Progenitor cell of endocrine pancreas (in vitro differentiated cells): ENCODE data around the gene SSX5. TPM values are rescaled to one million over a fixed set of nuclear protein-coding genes. Genes with fewer than 3 reads are reported as not detected.
"Not testable (repeated sequence)": the region's sequence is repeated elsewhere in the genome, so short reads cannot be mapped to it uniquely, and the experiment has no call there.

Source experiments
- DNase-seq: peaks from one replicate; pipeline ENCODE4 v3.0.0; 2021; ENCODE audit warnings: low spot score; ENCODE audit not compliant: unreplicated experiment
- H3K27ac Mint-ChIP-seq: 2 replicates; pipeline ENCODE4 v1.8.0; 2021; ENCODE audit warnings: mild to moderate bottlenecking, moderate library complexity, mixed read lengths
- H3K27me3 Mint-ChIP-seq: 2 replicates; pipeline ENCODE4 v1.8.0; 2021; ENCODE audit warnings: mixed read lengths
- H3K36me3 Mint-ChIP-seq: 2 replicates; pipeline ENCODE4 v1.8.0; 2022; ENCODE audit warnings: mixed read lengths; ENCODE audit not compliant: insufficient read depth
- H3K4me1 Mint-ChIP-seq: 2 replicates; pipeline ENCODE4 v1.8.0; 2021; ENCODE audit warnings: low read depth, mixed read lengths
- H3K4me3 Mint-ChIP-seq: 2 replicates; pipeline ENCODE4 v1.8.0; 2021; ENCODE audit warnings: low read depth, mild to moderate bottlenecking, moderate library complexity, mixed read lengths
- H3K9me3 Mint-ChIP-seq: 2 replicates; pipeline ENCODE4 v1.8.0; 2021; ENCODE audit warnings: low read depth, mixed read lengths
- CTCF ChIP-seq: fragments of 200-600 bp; sonication (generic); IDR thresholded peaks from one replicate; pipeline ENCODE4 v1.5.0; 2021; ENCODE audit warnings: antibody characterized with exemption, mild to moderate bottlenecking; ENCODE audit not compliant: unreplicated experiment
- long read RNA-seq: library from polyadenylated mRNA; unstranded; transcript quantifications from one replicate; pipeline ENCODE4 v2.0.0, GENCODE V29; 2020
- total RNA-seq: library from RNA; stranded (reverse); gene quantifications from 2 replicates; pipeline ENCODE4 v1.2.1, GENCODE V29; 2021

The SSX5 gene
- not detected in 2 replicates for total RNA-seq
- long read RNA-seq, result 0 reads

DNA sequence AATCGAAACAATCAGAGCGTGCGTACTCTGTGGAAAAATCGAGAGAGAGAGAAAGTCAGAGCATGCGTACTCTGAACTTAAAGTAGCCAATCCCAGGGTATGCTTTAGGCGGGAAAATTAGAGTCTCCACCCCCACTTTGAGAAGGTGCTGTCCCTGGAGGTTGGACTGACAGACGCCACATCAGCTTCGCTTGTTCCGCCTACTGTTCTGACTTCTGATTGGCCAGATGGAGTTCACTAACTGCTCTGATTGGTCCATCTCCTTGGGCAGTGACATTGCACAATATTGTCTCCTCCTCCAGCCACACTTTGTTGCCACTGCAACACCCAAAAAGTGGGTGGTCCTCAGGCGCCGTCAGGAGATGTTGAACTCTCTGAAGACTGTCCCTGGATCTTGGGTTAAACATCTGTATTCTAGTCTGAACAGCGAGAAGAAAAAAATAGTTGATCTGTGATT, at the start of gene SSX5:
SSX5 (minus strand) TSS at position 51 of the 457 bp plus-strand sequence. CDS start 1,437 bp downstream, outside the sequence.
- Mint-ChIP-seq H3K27ac (no peak within 1 kb of the TSS), H3K4me1 (no peaks in the 10 kb centered on the region), H3K27me3 (no peaks in the 10 kb centered on the region), H3K36me3 (no peaks in the 10 kb centered on the region), H3K4me3 (no peak within 1 kb of the TSS), H3K9me3 (peaks cover 7% of the 10 kb centered on the region)
- DNase-seq, result no peak
- TF ChIP-seq CTCF, result no peak

DNA sequence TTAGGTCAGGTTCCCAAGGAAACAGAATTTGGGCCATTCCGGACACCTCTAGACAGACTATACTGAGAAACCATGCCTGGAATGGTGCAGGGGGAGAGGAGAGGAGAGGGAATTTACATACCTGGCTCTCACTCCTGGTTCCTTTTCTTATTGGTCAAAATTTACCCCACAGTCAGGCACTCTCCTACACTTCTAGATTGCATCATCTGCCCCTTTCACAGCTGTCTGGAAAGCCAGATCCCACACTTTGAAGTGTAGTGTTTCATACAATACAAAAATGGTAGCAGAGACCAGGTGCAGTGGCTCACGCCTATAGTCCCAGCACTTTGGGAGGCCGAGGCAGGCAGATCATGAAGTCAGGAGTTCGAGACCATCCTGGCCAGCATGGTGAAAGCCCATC, 27.6 kb upstream of the SSX5 start:
- not testable (repeated sequence) for H3K36me3 Mint-ChIP-seq, H3K27ac Mint-ChIP-seq, H3K9me3 Mint-ChIP-seq, H3K4me1 Mint-ChIP-seq, H3K4me3 Mint-ChIP-seq, H3K27me3 Mint-ChIP-seq, DNase-seq

GRCh38 chrX:48214341-48214740, 17.7 kb upstream of the SSX5 start:
- not testable (repeated sequence) for H3K4me3 Mint-ChIP-seq, DNase-seq, H3K27me3 Mint-ChIP-seq, H3K4me1 Mint-ChIP-seq, H3K36me3 Mint-ChIP-seq, H3K27ac Mint-ChIP-seq
- H3K9me3 Mint-ChIP-seq, result peaks cover 24% of the 10 kb centered on the region

DNA sequence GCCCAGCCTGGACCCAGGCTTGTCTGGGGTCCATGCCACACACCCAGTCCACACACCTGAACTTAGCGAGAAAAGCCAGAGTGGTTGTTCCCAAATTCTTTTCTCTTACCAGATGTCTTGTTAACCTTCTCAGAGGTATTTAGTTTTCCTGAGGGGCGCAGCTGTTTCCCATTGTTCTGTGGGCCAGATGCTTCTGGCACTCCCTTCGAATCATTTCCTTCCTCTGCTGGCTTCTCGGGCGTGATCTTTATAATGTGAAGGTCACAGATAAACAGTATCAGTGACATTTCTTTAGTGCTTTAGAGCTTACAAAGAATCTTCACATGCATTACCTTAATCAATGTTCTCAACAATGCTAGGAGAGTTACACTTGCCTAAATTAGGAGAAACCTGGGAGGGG, 6.6 kb downstream of the SSX5 start:
- DNase-seq, H3K27ac Mint-ChIP-seq, H3K4me3 Mint-ChIP-seq, H3K4me1 Mint-ChIP-seq, H3K27me3 Mint-ChIP-seq, H3K36me3 Mint-ChIP-seq: not testable (repeated sequence)
- peaks cover 20% of the 10 kb centered on the region for H3K9me3 Mint-ChIP-seq

- peaks cover 12% of the 10 kb centered on the region for H3K9me3 Mint-ChIP-seq
- not testable (repeated sequence) for H3K4me3 Mint-ChIP-seq, H3K4me1 Mint-ChIP-seq, DNase-seq, H3K27ac Mint-ChIP-seq, H3K36me3 Mint-ChIP-seq, H3K27me3 Mint-ChIP-seq
These were observed 14.7 kb downstream of the SSX5 start for GRCh38 chrX:48181882-48182281.

- no peak for TF ChIP-seq CTCF
These were observed 15.8 kb downstream of the SSX5 start for GRCh38 chrX:48180811-48181210.

DNA sequence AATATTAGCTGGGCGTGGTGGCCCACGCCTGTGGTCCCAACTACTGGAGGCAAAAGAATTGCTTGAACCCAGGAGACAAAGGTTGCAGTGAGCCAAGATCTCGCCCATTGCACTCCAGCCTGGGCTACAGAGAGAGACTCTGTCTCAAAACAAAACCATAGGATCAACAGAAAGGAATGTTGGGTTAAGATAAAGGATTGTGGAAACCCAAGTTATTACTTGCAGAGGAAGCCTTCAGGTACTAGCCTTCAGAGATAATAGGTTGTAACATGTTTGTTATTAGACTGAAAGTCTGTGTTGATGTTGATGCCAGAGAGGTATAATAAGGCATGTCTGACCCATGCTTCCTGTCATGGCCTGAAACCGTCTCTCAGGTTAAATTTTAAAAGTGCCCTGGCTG, 16.9 kb downstream of the SSX5 start:
- no peak for DNase-seq
- no peak for TF ChIP-seq CTCF
- H3K36me3 Mint-ChIP-seq, result no peaks in the 10 kb centered on the region
- H3K4me3 Mint-ChIP-seq, result no peak overlapping the region
- H3K27ac Mint-ChIP-seq, result no peak overlapping the region
- H3K9me3 Mint-ChIP-seq, result no peaks in the 10 kb centered on the region
- H3K27me3 Mint-ChIP-seq, result no peaks in the 10 kb centered on the region
- no peaks in the 10 kb centered on the region for H3K4me1 Mint-ChIP-seq

More at GRCh38 chrX:48180811-48181210, 15.8 kb downstream of the SSX5 start:
- no peaks in the 10 kb centered on the region for H3K36me3 Mint-ChIP-seq
- peaks cover 4% of the 10 kb centered on the region for H3K9me3 Mint-ChIP-seq
- no peak overlapping the region for H3K4me3 Mint-ChIP-seq
- no peak for DNase-seq
- no peak overlapping the region for H3K27ac Mint-ChIP-seq
- H3K27me3 Mint-ChIP-seq, result no peaks in the 10 kb centered on the region
- H3K4me1 Mint-ChIP-seq, result no peaks in the 10 kb centered on the region

GRCh38 chrX:48166322-48166721, 30.3 kb downstream of the SSX5 start:
- H3K9me3 Mint-ChIP-seq, result peaks cover 23% of the 10 kb centered on the region
- not testable (repeated sequence) for H3K36me3 Mint-ChIP-seq, H3K27me3 Mint-ChIP-seq, DNase-seq, H3K4me3 Mint-ChIP-seq, H3K4me1 Mint-ChIP-seq, H3K27ac Mint-ChIP-seq
